Measurements from ENCODE around the gene TIMM44. TPM values are rescaled to one million over a fixed set of nuclear protein-coding genes. Genes with fewer than 3 reads are reported as not detected.

Gene TIMM44
- total RNA-seq, 1 donor from 2014 or later, result 89.1 TPM

GRCh38 chr19:7916103-7916954 is 27.1 kb downstream of the TIMM44 start:
- H3K36me3 ChIP-seq, result peaks cover 24% of the 10 kb centered on the region
- no peaks in the 10 kb centered on the region for H3K9me3 ChIP-seq (replicated peaks)
- peak overlapping the region; percentile 83 for H3K27ac ChIP-seq (replicated peaks)
- intact Hi-C loops (cut with micrococcal nuclease), result no loop called here
- H3K4me3 ChIP-seq, result peak overlapping the region; percentile 63
- H3K27me3 ChIP-seq (ENCODE audit: low read depth), result peaks cover 55% of the 10 kb centered on the region
- TF ChIP-seq CTCF (IDR thresholded peaks at IDR 0.05; ENCODE audit: borderline replicate concordance), result no peak
- no peak for DNase-seq
- peaks cover 54% of the 10 kb centered on the region for H3K4me1 ChIP-seq

- Histone ChIP-seq H3K27me3 (ENCODE audit: low read depth) (peaks cover 55% of the 10 kb centered on the region), H3K4me1 (peaks cover 49% of the 10 kb centered on the region), H3K36me3 (peaks cover 32% of the 10 kb centered on the region), H3K4me3 (peak overlapping the region; percentile 63), H3K9me3 (replicated peaks) (no peaks in the 10 kb centered on the region), H3K27ac (replicated peaks) (no peak overlapping the region)
- no peak for TF ChIP-seq CTCF (IDR thresholded peaks at IDR 0.05; ENCODE audit: borderline replicate concordance)
- no peak for DNase-seq
- intact Hi-C loops (cut with micrococcal nuclease), result no loop called here
Observed at GRCh38 chr19:7915250-7916102, 28.0 kb downstream of the TIMM44 start.

- no peak for TF ChIP-seq CTCF (IDR thresholded peaks at IDR 0.05; ENCODE audit: borderline replicate concordance)
- no peak within 1 kb of the TSS for H3K4me3 ChIP-seq
- H3K4me1 ChIP-seq, result peaks cover 45% of the 10 kb centered on the region
- DNase-seq, result no peak
- H3K36me3 ChIP-seq, result peaks cover 40% of the 10 kb centered on the region
- intact Hi-C loops (cut with micrococcal nuclease), result no loop called here
- no peak within 1 kb of the TSS for H3K27ac ChIP-seq (replicated peaks)
- H3K9me3 ChIP-seq (replicated peaks), result no peaks in the 10 kb centered on the region
- peaks cover 55% of the 10 kb centered on the region for H3K27me3 ChIP-seq (ENCODE audit: low read depth)
Observed at GRCh38 chr19:7914598-7915045, 28.8 kb downstream of the TIMM44 start, which contains the start of gene TGFBR3L. TSS of gene TGFBR3L (plus strand) at chr19:7914830.

- DNase-seq, result no peak
- TF ChIP-seq CTCF (IDR thresholded peaks at IDR 0.05; ENCODE audit: borderline replicate concordance), result no peak
- Histone ChIP-seq H3K4me1 (peaks cover 40% of the 10 kb centered on the region), H3K27ac (replicated peaks) (no peak overlapping the region), H3K27me3 (ENCODE audit: low read depth) (peaks cover 50% of the 10 kb centered on the region), H3K36me3 (peaks cover 45% of the 10 kb centered on the region), H3K4me3 (no peak overlapping the region), H3K9me3 (replicated peaks) (no peaks in the 10 kb centered on the region)
- intact Hi-C loops (cut with micrococcal nuclease), result no loop called here
Observed at GRCh38 chr19:7914099-7914498, 29.4 kb downstream of the TIMM44 start.

GRCh38 chr19:7913652-7914051 is 29.8 kb downstream of the TIMM44 start:
- no peak overlapping the region for H3K27ac ChIP-seq (replicated peaks)
- no peak overlapping the region for H3K4me3 ChIP-seq
- H3K36me3 ChIP-seq, result peaks cover 48% of the 10 kb centered on the region
- intact Hi-C loops (cut with micrococcal nuclease), result no loop called here
- H3K9me3 ChIP-seq (replicated peaks), result no peaks in the 10 kb centered on the region
- peaks cover 46% of the 10 kb centered on the region for H3K27me3 ChIP-seq (ENCODE audit: low read depth)
- no peak for DNase-seq
- peaks cover 35% of the 10 kb centered on the region for H3K4me1 ChIP-seq
- TF ChIP-seq CTCF (IDR thresholded peaks at IDR 0.05; ENCODE audit: borderline replicate concordance), result no peak

Measured in left ventricle myocardium inferior (tissue), 1 donor.